D721Med (cell line): ENCODE results near the gene S100Z.

Experiments used
- DNase-seq: peaks from one replicate; pipeline ENCODE4 v3.0.0; 2011; ENCODE audit warnings: low spot score; ENCODE audit not compliant: insufficient read length
- FAIRE-seq: peaks from 2 replicates; lab custom pipeline; 2011; peaks lifted over from hg19 to GRCh38; lab: Jason Lieb, UNC
- CTCF ChIP-seq: IDR thresholded peaks from 2 replicates; pipeline ENCODE4 v1.5.1; 2012; ENCODE audit warnings: mild to moderate bottlenecking, control low read depth; ENCODE audit not compliant: insufficient read depth; ENCODE audit errors: missing control alignments

S100Z gene

GRCh38 chr5:76920491-76920890, 70.7 kb downstream of the S100Z start:
- no peak for FAIRE-seq

DNA sequence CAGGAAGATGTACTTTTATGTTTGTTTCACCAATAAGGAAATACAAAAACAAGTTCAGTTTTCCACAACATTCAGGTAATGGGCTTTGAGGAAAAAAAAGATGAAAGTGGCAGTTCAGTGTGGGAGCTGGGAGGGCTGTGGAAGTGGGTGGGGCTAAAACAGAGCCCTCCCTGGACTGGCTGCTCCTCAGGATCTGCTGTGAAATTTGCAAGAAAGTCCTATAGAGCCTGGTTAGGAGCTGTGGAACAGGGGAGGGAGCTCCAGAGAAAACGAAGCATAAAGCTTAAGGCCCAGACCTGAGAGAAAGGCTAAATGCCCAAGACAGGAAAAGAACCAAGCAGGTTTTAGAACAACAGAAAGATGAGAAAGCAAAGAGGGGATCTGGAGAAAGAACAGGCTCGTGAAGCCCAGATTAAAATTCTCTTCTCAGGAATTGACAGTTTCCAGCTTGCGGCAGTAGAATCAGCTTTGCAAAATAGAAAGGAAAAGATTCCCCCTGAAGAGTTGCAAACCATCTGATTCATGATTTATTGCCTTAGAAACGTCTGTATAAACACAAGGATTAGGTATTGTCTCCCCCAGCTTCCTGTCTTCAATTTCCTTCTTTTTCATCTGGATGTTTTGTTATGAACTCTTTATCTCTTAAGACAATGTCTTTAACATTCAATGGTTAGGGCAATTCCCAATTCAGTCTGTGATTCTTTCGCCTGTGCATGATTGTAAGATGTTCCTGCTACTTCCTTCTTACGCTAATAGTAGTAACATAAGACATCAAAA, 76.7 kb downstream of the S100Z start:
- FAIRE-seq: no peak
- TF ChIP-seq CTCF: no peak
- DNase-seq: no peak

More at GRCh38 chr5:76920491-76920890, 70.7 kb downstream of the S100Z start:
- TF ChIP-seq CTCF: no peak
- no peak for DNase-seq

- no peak for DNase-seq
- no peak for FAIRE-seq
- TF ChIP-seq CTCF: no peak
Measured at GRCh38 chr5:76927961-76928360, 78.1 kb downstream of the S100Z start.

- no peak for DNase-seq
- no peak for TF ChIP-seq CTCF
- no peak for FAIRE-seq
Measured at GRCh38 chr5:76930083-76930482, 80.3 kb downstream of the S100Z start.

- FAIRE-seq (no peak), DNase-seq (no peak)
- no peak for TF ChIP-seq CTCF
Measured at GRCh38 chr5:76938177-76938576, 88.4 kb downstream of the S100Z start.

- DNase-seq (no peak), FAIRE-seq (no peak)
- no peak for TF ChIP-seq CTCF
Measured at GRCh38 chr5:76941000-76941399, 91.2 kb downstream of the S100Z start.

GRCh38 chr5:76941442-76941841, 91.6 kb downstream of the S100Z start:
- no peak for DNase-seq
- no peak for TF ChIP-seq CTCF
- FAIRE-seq: no peak
